Brain microvascular endothelial cell (primary cell): ENCODE data around the gene COL16A1.

Experiments used
- DNase-seq: peaks from one replicate; pipeline ENCODE4 v3.0.0-alpha.2; 2020
- H3K27ac ChIP-seq: fragments of 250-450 bp; sonication (Bioruptor Pico); 2 replicates; pipeline ENCODE4 v1.5.1; 2020; ENCODE audit warnings: mild to moderate bottlenecking, moderate library complexity
- H3K27me3 ChIP-seq: fragments of 250-450 bp; sonication (Bioruptor Pico); replicated peaks from 2 replicates; pipeline ENCODE4 v1.5.1; 2020; ENCODE audit warnings: mild to moderate bottlenecking
- H3K36me3 ChIP-seq: fragments of 250-450 bp; sonication (Bioruptor Pico); replicated peaks from 2 replicates; pipeline ENCODE4 v1.5.1; 2020; ENCODE audit warnings: mild to moderate bottlenecking
- H3K4me3 ChIP-seq: 2 replicates; pipeline ENCODE4 v1.5.1; 2011; ENCODE audit warnings: low read depth, mild to moderate bottlenecking, control low read depth, low read length, moderate library complexity
- CTCF ChIP-seq: IDR thresholded peaks from 2 replicates; pipeline ENCODE4 v1.5.1; 2011; ENCODE audit warnings: low read depth, mild to moderate bottlenecking, moderate library complexity, low read length, control low read depth, inconsistent platforms; ENCODE audit errors: missing control alignments
- in situ Hi-C: cut with HindIII; loops from 2 replicates; pipeline ENCODE4 v1.10.0; 2017; ENCODE audit warnings: low sequenced_read_pairs, low pct_ligation_motif_present

Gene COL16A1

GRCh38 chr1:31669433-31669785 is 34.4 kb downstream of the COL16A1 start:
- H3K27ac ChIP-seq: no peak overlapping the region
- DNase-seq: no peak
- no peak for TF ChIP-seq CTCF
- H3K4me3 ChIP-seq: no peak overlapping the region
- no peaks in the 10 kb centered on the region for H3K27me3 ChIP-seq
- no peaks in the 10 kb centered on the region for H3K36me3 ChIP-seq
- in situ Hi-C loops: no loop called here

- DNase-seq: no peak
- no peak overlapping the region for H3K27ac ChIP-seq
- H3K27me3 ChIP-seq: no peaks in the 10 kb centered on the region
- no peak overlapping the region for H3K4me3 ChIP-seq
- in situ Hi-C loops: no loop called here
- TF ChIP-seq CTCF: no peak
- no peaks in the 10 kb centered on the region for H3K36me3 ChIP-seq
These were observed 35.4 kb downstream of the COL16A1 start for GRCh38 chr1:31668303-31668883.

- H3K27ac ChIP-seq: no peak overlapping the region
- no peak for DNase-seq
These were observed 36.6 kb downstream of the COL16A1 start for GRCh38 chr1:31667065-31667785.

GRCh38 chr1:31666263-31666963 is 37.4 kb downstream of the COL16A1 start:
- H3K27me3 ChIP-seq: no peaks in the 10 kb centered on the region
- no peak overlapping the region for H3K4me3 ChIP-seq
- H3K36me3 ChIP-seq: no peaks in the 10 kb centered on the region
- H3K27ac ChIP-seq: no peak overlapping the region
- no peak for DNase-seq
- no peak for TF ChIP-seq CTCF
- in situ Hi-C loops: no loop called here

More at GRCh38 chr1:31667065-31667785, 36.6 kb downstream of the COL16A1 start:
- Histone ChIP-seq H3K36me3 (no peaks in the 10 kb centered on the region), H3K4me3 (no peak overlapping the region), H3K27me3 (no peaks in the 10 kb centered on the region)
- in situ Hi-C loops: no loop called here
- TF ChIP-seq CTCF: no peak

GRCh38 chr1:31665234-31665878 is 38.5 kb downstream of the COL16A1 start:
- in situ Hi-C loops: no loop called here
- no peak for DNase-seq
- H3K27ac ChIP-seq: no peak overlapping the region
- no peaks in the 10 kb centered on the region for H3K27me3 ChIP-seq
- TF ChIP-seq CTCF: no peak
- no peak overlapping the region for H3K4me3 ChIP-seq
- no peaks in the 10 kb centered on the region for H3K36me3 ChIP-seq
